Measurements from ENCODE around the gene ZNF214. TPM values are rescaled to one million over a fixed set of nuclear protein-coding genes. Genes with fewer than 3 reads are reported as not detected.

The ZNF214 gene
- total and polyA plus RNA-seq, 7 donors = 0.46 to 3.1 (median 1.9) TPM

DNA sequence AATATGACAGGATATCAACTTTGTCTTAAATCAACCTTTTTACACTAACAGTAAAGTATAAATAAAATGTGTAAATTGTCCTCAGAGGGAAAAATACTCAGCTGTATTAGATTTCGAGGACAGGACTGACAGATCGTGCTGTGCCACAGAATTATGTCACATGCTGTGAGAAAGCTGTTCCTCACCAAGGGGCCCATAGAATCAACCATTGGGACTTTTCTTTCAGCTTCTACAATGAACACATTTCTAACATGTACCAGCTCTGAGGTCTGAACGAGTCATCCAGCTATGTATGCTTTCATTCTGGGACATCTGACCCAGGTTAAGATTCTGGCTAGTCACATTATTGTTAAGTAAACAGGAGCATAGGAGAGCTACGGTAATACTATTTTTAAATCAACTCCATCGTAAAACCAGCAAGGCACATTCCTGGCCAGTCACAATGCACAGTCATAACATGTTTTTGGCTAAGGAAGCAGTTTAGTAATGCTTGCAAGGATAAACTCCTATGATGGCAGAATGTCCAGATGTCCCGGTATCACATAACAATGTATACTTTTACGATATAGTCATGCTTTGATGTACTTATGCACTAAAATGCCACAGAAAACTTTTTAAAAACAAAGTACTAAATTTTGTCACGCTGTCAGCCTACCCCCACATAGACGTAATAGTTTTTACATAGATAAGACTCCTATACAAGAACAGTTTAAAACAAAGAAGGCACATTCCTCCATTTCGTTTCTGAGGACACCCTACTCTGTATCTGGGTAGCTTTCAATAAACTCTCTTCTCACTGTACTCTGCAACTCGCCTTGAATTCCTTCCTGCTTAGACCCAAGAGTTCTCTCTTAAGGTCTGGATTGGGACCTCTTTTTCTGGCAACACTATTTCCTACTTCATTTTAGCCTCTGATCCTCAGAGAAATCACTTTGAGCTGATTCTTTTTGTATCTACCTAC lies 27.4 kb downstream of the ZNF214 start:
- no peak for TF ChIP-seq CTCF (IDR thresholded peaks at IDR 0.05)
- no peak for TF ChIP-seq POLR2A (IDR thresholded peaks at IDR 0.05)
- peak in 2 of 4 donors; percentile 36 to 80 for TF ChIP-seq EP300 (IDR thresholded peaks at IDR 0.05)
- TF ChIP-seq POLR2AphosphoS5 (IDR thresholded peaks at IDR 0.05) = peak in 3 of 4 donors; percentile 62 to 74 (median 74)
- no peak for DNase-seq
- intact Hi-C loops (cut with DNase I) = loop anchor here (2.0 to 10.0 kb wide), 2 partner anchors 28 to 68 kb away; partner anchors contain the start of genes NLRP14, OR2D3, ZNF214 and ZNF215
- Histone ChIP-seq H3K27me3 (no peaks in the 10 kb centered on the region), H3K27ac (peak overlapping the region; percentile 31 to 80 (median 70)), H3K9me3 (no peaks in the 10 kb centered on the region), H3K36me3 (no peaks in the 10 kb centered on the region), H3K4me3 (peak overlapping the region in 2 of 4 donors; percentile 11 to 22), H3K4me1 (peaks cover 0 to 15% (median 12%) of the 10 kb centered on the region in 4 donors)
- 28 to 55% methylated on average over 11 of the region's 11 CpGs for WGBS, 2 donors

GRCh38 chr11:6992026-6992425 lies 28.1 kb downstream of the ZNF214 start:
- TF ChIP-seq POLR2AphosphoS5 (IDR thresholded peaks at IDR 0.05) (no peak), EP300 (IDR thresholded peaks at IDR 0.05) (no peak), POLR2A (IDR thresholded peaks at IDR 0.05) (no peak), CTCF (IDR thresholded peaks at IDR 0.05) (no peak)
- WGBS, 2 donors = 80 to 82% methylated on average over 2 of the region's 2 CpGs
- peak overlapping the region in 1 of 4 donors; percentile 22 for H3K4me3 ChIP-seq

GRCh38 chr11:6991227-6991626 lies 28.9 kb downstream of the ZNF214 start:
- peak overlapping the region in 2 of 4 donors; percentile 78 to 80 for H3K27ac ChIP-seq
- H3K4me1 ChIP-seq = peaks cover 0 to 15% (median 12%) of the 10 kb centered on the region in 4 donors
- no peaks in the 10 kb centered on the region for H3K36me3 ChIP-seq
- no peaks in the 10 kb centered on the region for H3K9me3 ChIP-seq
- WGBS, 2 donors = 84 to 85% methylated on average over 6 of the region's 6 CpGs
- intact Hi-C loops (cut with DNase I) = loop anchor here (10.0 kb wide), 1 partner anchor 66 kb away; the partner anchor contains the start of genes OR2D3 and ZNF215
- H3K27me3 ChIP-seq = no peaks in the 10 kb centered on the region
- TF ChIP-seq POLR2A (IDR thresholded peaks at IDR 0.05) (no peak), CTCF (IDR thresholded peaks at IDR 0.05) (no peak), POLR2AphosphoS5 (IDR thresholded peaks at IDR 0.05) (no peak), EP300 (IDR thresholded peaks at IDR 0.05) (no peak)
- H3K4me3 ChIP-seq = no peak overlapping the region
- DNase-seq = no peak

More at GRCh38 chr11:6992026-6992425, 28.1 kb downstream of the ZNF214 start:
- intact Hi-C loops (cut with DNase I) = loop anchor here (2.0 to 10.0 kb wide), 2 partner anchors 29 to 67 kb away; partner anchors contain the start of genes NLRP14, OR2D3, ZNF214 and ZNF215
- peaks cover 0 to 15% (median 12%) of the 10 kb centered on the region in 4 donors for H3K4me1 ChIP-seq
- peak overlapping the region; percentile 31 to 80 (median 70) for H3K27ac ChIP-seq
- no peaks in the 10 kb centered on the region for H3K27me3 ChIP-seq
- DNase-seq = no peak
- H3K36me3 ChIP-seq = no peaks in the 10 kb centered on the region
- no peaks in the 10 kb centered on the region for H3K9me3 ChIP-seq

DNA sequence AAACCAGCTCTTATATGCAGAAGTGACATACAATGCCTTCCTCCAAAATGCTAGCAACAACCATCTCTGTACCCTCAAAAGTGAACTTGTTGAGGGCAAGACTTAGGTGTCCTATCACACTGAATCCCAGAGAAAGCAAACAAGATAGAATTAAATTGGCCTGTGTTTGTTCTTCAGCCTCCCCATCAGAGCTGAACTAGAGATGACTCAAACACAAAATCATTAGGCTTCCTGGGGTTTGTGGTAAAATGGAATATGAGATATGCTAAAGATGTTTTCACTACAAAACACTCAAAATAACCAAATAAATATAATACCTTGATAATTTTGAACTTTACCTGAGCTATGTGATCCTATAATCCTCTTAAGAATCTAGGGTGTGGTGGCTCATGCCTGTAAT lies 31.6 kb downstream of the ZNF214 start:
- no peak for DNase-seq
- intact Hi-C loops (cut with DNase I) = no loop called here
- H3K27ac ChIP-seq = no peak overlapping the region
- TF ChIP-seq CTCF (IDR thresholded peaks at IDR 0.05) = no peak
- H3K9me3 ChIP-seq = no peaks in the 10 kb centered on the region
- no peaks in the 10 kb centered on the region for H3K36me3 ChIP-seq
- no peaks in the 10 kb centered on the region for H3K27me3 ChIP-seq
- no peak overlapping the region for H3K4me3 ChIP-seq
- H3K4me1 ChIP-seq = peaks cover 0 to 15% (median 12%) of the 10 kb centered on the region in 4 donors
